ENCODE data around the gene SAE1.

- no peak for TF ChIP-seq CTCF (conservative IDR thresholded peaks at IDR 0.05; ENCODE audit: low read depth, low read length)
- no peak for TF ChIP-seq CEBPB (IDR thresholded peaks at IDR 0.05; ENCODE audit: low read depth, low read length)
- no peak for TF ChIP-seq POLR2A (IDR thresholded peaks at IDR 0.05; ENCODE audit: low read depth, low read length)
- no peak for TF ChIP-seq FOS (IDR thresholded peaks at IDR 0.05; ENCODE audit: low read depth, low read length)
- no peak for TF ChIP-seq CHD1 (IDR thresholded peaks at IDR 0.05; ENCODE audit: low read depth, low read length)
- TF ChIP-seq RAD21 (IDR thresholded peaks at IDR 0.05; ENCODE audit: low read length), result no peak
- TF ChIP-seq BHLHE40 (IDR thresholded peaks at IDR 0.05; ENCODE audit: low read depth, low read length), result no peak
- TF ChIP-seq MAFK (IDR thresholded peaks at IDR 0.05; ENCODE audit: low read depth, low read length), result no peak
- TF ChIP-seq MAZ (IDR thresholded peaks at IDR 0.05; ENCODE audit: borderline replicate concordance, low read depth, low read length), result no peak
- TF ChIP-seq MXI1 (IDR thresholded peaks at IDR 0.05; ENCODE audit: borderline replicate concordance, low read depth, low read length), result no peak
- no peak for TF ChIP-seq ELK1 (IDR thresholded peaks at IDR 0.05; ENCODE audit: borderline replicate concordance, low read depth, low read length)
- no peak for TF ChIP-seq SMC3 (IDR thresholded peaks at IDR 0.05; ENCODE audit: low read depth, low read length)
- no peak for TF ChIP-seq RFX5 (IDR thresholded peaks at IDR 0.05; ENCODE audit: low read depth, low read length)
Observed at GRCh38 chr19:47187335-47187655, 56.7 kb downstream of the SAE1 start.

All from IMR-90 (cell line).